GM06990 (cell line): Measurements from ENCODE around the gene CCDC63.
"Not testable (repeated sequence)": the region's sequence is repeated elsewhere in the genome, so short reads cannot be mapped to it uniquely, and the experiment has no call there.

Source experiments
- DNase-seq: peaks from one replicate; pipeline ENCODE4 v3.0.0-alpha.2; 2011; ENCODE audit not compliant: insufficient read length; ENCODE audit errors: extremely low read depth
- H3K27me3 ChIP-seq: replicated peaks from 2 replicates; pipeline ENCODE4 v1.6.0; 2011; ENCODE audit warnings: low read length; ENCODE audit not compliant: control insufficient read depth, insufficient read depth
- H3K36me3 ChIP-seq: 2 replicates; pipeline ENCODE4 v1.5.1; 2011; ENCODE audit warnings: low read length; ENCODE audit not compliant: control insufficient read depth, insufficient read depth
- H3K4me3 ChIP-seq: replicated peaks from 2 replicates; pipeline ENCODE4 v1.5.1; 2011; ENCODE audit warnings: low read depth, mild to moderate bottlenecking, control low read depth, low read length
- CTCF ChIP-seq: IDR thresholded peaks from 2 replicates; pipeline ENCODE4 v1.5.1; 2011; ENCODE audit warnings: low read length, control low read depth, mild to moderate bottlenecking, inconsistent platforms; ENCODE audit not compliant: insufficient read depth, poor library complexity, severe bottlenecking

The CCDC63 gene

GRCh38 chr12:110850762-110851161 lies 4.0 kb downstream of the CCDC63 start:
- no peak overlapping the region for H3K4me3 ChIP-seq
- TF ChIP-seq CTCF, result no peak
- peaks cover 2% of the 10 kb centered on the region for H3K27me3 ChIP-seq
- DNase-seq, result no peak
- no peaks in the 10 kb centered on the region for H3K36me3 ChIP-seq

- no peak for TF ChIP-seq CTCF
- no peak overlapping the region for H3K4me3 ChIP-seq
- no peaks in the 10 kb centered on the region for H3K36me3 ChIP-seq
- no peaks in the 10 kb centered on the region for H3K27me3 ChIP-seq
- DNase-seq, result no peak
Observed at GRCh38 chr12:110853836-110854235, 7.0 kb downstream of the CCDC63 start.

GRCh38 chr12:110856542-110856941 lies 9.8 kb downstream of the CCDC63 start:
- TF ChIP-seq CTCF, result no peak
- Histone ChIP-seq H3K27me3 (no peaks in the 10 kb centered on the region), H3K4me3 (no peak overlapping the region), H3K36me3 (no peaks in the 10 kb centered on the region)
- DNase-seq, result no peak

GRCh38 chr12:110857528-110857927 lies 10.7 kb downstream of the CCDC63 start:
- no peak for DNase-seq
- H3K4me3 ChIP-seq, result no peak overlapping the region
- no peaks in the 10 kb centered on the region; the same call in 1 of the 2 replicates for H3K27me3 ChIP-seq
- TF ChIP-seq CTCF, result no peak
- H3K36me3 ChIP-seq, result no peaks in the 10 kb centered on the region

GRCh38 chr12:110857954-110858353 lies 11.2 kb downstream of the CCDC63 start:
- not testable (repeated sequence) for H3K4me3 ChIP-seq, H3K36me3 ChIP-seq, DNase-seq, H3K27me3 ChIP-seq

- TF ChIP-seq CTCF, result no peak
- Histone ChIP-seq H3K27me3 (no peaks in the 10 kb centered on the region; the same call in 1 of the 2 replicates), H3K36me3 (no peaks in the 10 kb centered on the region), H3K4me3 (no peak overlapping the region)
- no peak for DNase-seq
Observed at GRCh38 chr12:110858848-110859247, 12.1 kb downstream of the CCDC63 start.
